ENCODE results near the gene LILRB5.

The LILRB5 gene

GRCh38 chr19:54254195-54254906 lies 2.7 kb downstream of the LILRB5 start:
- H3K4me3 ChIP-seq (ENCODE audit: low read length): no peak overlapping the region
- TF ChIP-seq CTCF (conservative IDR thresholded peaks at IDR 0.05; ENCODE audit: low read length): no peak
- DNase-seq (ENCODE audit: low read depth): no peak

- DNase-seq (ENCODE audit: low read depth): no peak
- H3K4me3 ChIP-seq (ENCODE audit: low read length): no peak overlapping the region
- TF ChIP-seq CTCF (conservative IDR thresholded peaks at IDR 0.05; ENCODE audit: low read length): no peak
Measured at GRCh38 chr19:54253331-54254194, 3.5 kb downstream of the LILRB5 start.

GRCh38 chr19:54252845-54253244 lies 4.2 kb downstream of the LILRB5 start:
- H3K4me3 ChIP-seq (ENCODE audit: low read length): no peak overlapping the region
- TF ChIP-seq CTCF (conservative IDR thresholded peaks at IDR 0.05; ENCODE audit: low read length): no peak
- no peak for DNase-seq (ENCODE audit: low read depth)

- no peak for TF ChIP-seq CTCF (conservative IDR thresholded peaks at IDR 0.05; ENCODE audit: low read length)
- no peak overlapping the region for H3K4me3 ChIP-seq (ENCODE audit: low read length)
- no peak for DNase-seq (ENCODE audit: low read depth)
Measured at GRCh38 chr19:54252243-54252642, 4.8 kb downstream of the LILRB5 start.

- H3K4me3 ChIP-seq (ENCODE audit: low read length): no peak overlapping the region
- no peak for TF ChIP-seq CTCF (conservative IDR thresholded peaks at IDR 0.05; ENCODE audit: low read length)
- no peak for DNase-seq (ENCODE audit: low read depth)
Measured at GRCh38 chr19:54248016-54248601, 9.0 kb downstream of the LILRB5 start.

GRCh38 chr19:54247106-54247930 lies 9.8 kb downstream of the LILRB5 start:
- no peak overlapping the region for H3K4me3 ChIP-seq (ENCODE audit: low read length)
- DNase-seq (ENCODE audit: low read depth): no peak

More at GRCh38 chr19:54247106-54247930, 9.8 kb downstream of the LILRB5 start:
- no peak for TF ChIP-seq CTCF (conservative IDR thresholded peaks at IDR 0.05; ENCODE audit: low read length)

All from AG10803 (cell line).